DND-41 (cell line): Measurements from ENCODE around the gene SMARCA2.

Experiments used
- ATAC-seq: fragments of 200-7000 bp; cut with Tn5 transposase; 3 replicates; pipeline ENCODE4 v1.9.1; 2021; ENCODE audit warnings: low read depth; ENCODE audit not compliant: insufficient read depth
- DNase-seq: peaks from one replicate; pipeline ENCODE4 v3.0.0-alpha.2; 2020
- H2AFZ ChIP-seq: 2 replicates; pipeline ENCODE4 v1.6.0; 2012; ENCODE audit warnings: low read depth, low read length
- H3K27ac ChIP-seq: 2 replicates; pipeline ENCODE4 v1.5.1; 2012; ENCODE audit warnings: low read length, inconsistent platforms
- H3K27me3 ChIP-seq: fragments of 200-600 bp; sonication (generic); 2 replicates; pipeline ENCODE4 v1.6.0; 2012; ENCODE audit warnings: low read length, mild to moderate bottlenecking, inconsistent platforms; ENCODE audit not compliant: insufficient read depth, poor library complexity
- H3K36me3 ChIP-seq: 2 replicates; pipeline ENCODE4 v1.5.1; 2012; ENCODE audit warnings: low read length, inconsistent platforms; ENCODE audit not compliant: insufficient read depth
- H3K4me1 ChIP-seq: 2 replicates; pipeline ENCODE4 v1.5.1; 2012; ENCODE audit warnings: mild to moderate bottlenecking, low read length; ENCODE audit not compliant: insufficient read depth
- H3K4me2 ChIP-seq: 2 replicates; pipeline ENCODE4 v1.6.0; 2012; ENCODE audit warnings: mild to moderate bottlenecking, moderate library complexity, low read length, inconsistent platforms; ENCODE audit not compliant: insufficient read depth
- H3K4me3 ChIP-seq, 2 experiments: fragments of 200-600 bp in 1 of 2; shearing (Covaris generic) in 1 of 2; 2 replicates each; pipeline ENCODE4 v1.5.1; 2012 to 2016; ENCODE audit warnings: inconsistent platforms in 2 of 2, low read length in 2 of 2, mild to moderate bottlenecking in 2 of 2, low read depth in 1 of 2, moderate library complexity in 1 of 2
- H3K79me2 ChIP-seq: 2 replicates; pipeline ENCODE4 v1.6.0; 2012; ENCODE audit warnings: low read length, inconsistent platforms; ENCODE audit not compliant: insufficient read depth
- H3K9ac ChIP-seq: 2 replicates; pipeline ENCODE4 v1.6.0; 2012; ENCODE audit warnings: low read depth, mild to moderate bottlenecking, inconsistent platforms, low read length, moderate library complexity
- H3K9me3 ChIP-seq: 2 replicates; pipeline ENCODE4 v1.5.1; 2012; ENCODE audit warnings: low read length, moderate library complexity, mild to moderate bottlenecking, inconsistent platforms; ENCODE audit not compliant: insufficient read depth, severe bottlenecking
- H4K20me1 ChIP-seq: 2 replicates; pipeline ENCODE4 v1.6.0; 2012; ENCODE audit warnings: low read length; ENCODE audit not compliant: insufficient read depth
- CTCF ChIP-seq: IDR thresholded peaks from 2 replicates; pipeline ENCODE4 v1.5.1; 2012; ENCODE audit warnings: borderline replicate concordance, low read length, moderate library complexity, mild to moderate bottlenecking; ENCODE audit not compliant: poor library complexity, severe bottlenecking; ENCODE audit errors: extremely low read depth
- EZH2 ChIP-seq: IDR thresholded peaks from 3 replicates; pipeline ENCODE4 v1.6.1; 2012; ENCODE audit warnings: borderline replicate concordance, low read depth, mild to moderate bottlenecking, moderate library complexity, low read length, inconsistent platforms; ENCODE audit not compliant: severe bottlenecking

The SMARCA2 gene

GRCh38 chr9:1986341-1986740, 28.8 kb upstream of the SMARCA2 start:
- H3K36me3 ChIP-seq = no peaks in the 10 kb centered on the region
- H4K20me1 ChIP-seq = no peaks in the 10 kb centered on the region
- no peak for TF ChIP-seq EZH2
- no peak for TF ChIP-seq CTCF
- no peak overlapping the region for H3K4me3 ChIP-seq
- no peak overlapping the region for H3K27ac ChIP-seq
- no peaks in the 10 kb centered on the region for H3K4me1 ChIP-seq
- no peak overlapping the region for H3K9ac ChIP-seq
- peaks cover 8% of the 10 kb centered on the region for H3K27me3 ChIP-seq
- no peaks in the 10 kb centered on the region for H3K9me3 ChIP-seq
- ATAC-seq (no peak), DNase-seq (no peak)
- H2AFZ ChIP-seq = no peak overlapping the region
- H3K4me2 ChIP-seq = no peak overlapping the region
- no peaks in the 10 kb centered on the region for H3K79me2 ChIP-seq

DNA sequence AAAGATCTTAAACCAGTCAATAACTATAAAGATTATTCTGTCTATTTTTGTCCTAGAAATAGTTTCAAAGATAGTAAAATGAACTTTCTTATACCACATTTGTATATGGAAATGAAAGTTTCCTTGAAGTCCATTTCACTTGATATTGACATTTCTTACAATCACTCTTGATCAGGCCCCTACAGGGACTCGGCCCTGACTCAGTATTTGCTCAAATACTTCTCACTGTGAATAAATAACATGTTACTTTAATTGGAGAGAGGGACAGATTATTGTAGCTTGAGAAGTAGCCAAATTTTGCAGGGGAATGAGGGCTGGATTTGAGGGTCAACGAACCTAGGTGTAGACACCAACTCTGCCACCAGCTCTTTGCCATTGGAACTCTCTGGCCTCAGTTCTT, 25.6 kb upstream of the SMARCA2 start:
- Histone ChIP-seq H3K4me1 (no peaks in the 10 kb centered on the region), H3K4me2 (no peak overlapping the region), H3K9me3 (no peaks in the 10 kb centered on the region), H3K4me3 (no peak overlapping the region), H3K27ac (no peak overlapping the region), H3K27me3 (peaks cover 10% of the 10 kb centered on the region), H3K79me2 (no peaks in the 10 kb centered on the region), H3K36me3 (no peaks in the 10 kb centered on the region), H3K9ac (no peak overlapping the region), H2AFZ (no peak overlapping the region), H4K20me1 (no peaks in the 10 kb centered on the region)
- no peak for TF ChIP-seq EZH2
- TF ChIP-seq CTCF = no peak
- no peak for ATAC-seq
- no peak for DNase-seq

DNA sequence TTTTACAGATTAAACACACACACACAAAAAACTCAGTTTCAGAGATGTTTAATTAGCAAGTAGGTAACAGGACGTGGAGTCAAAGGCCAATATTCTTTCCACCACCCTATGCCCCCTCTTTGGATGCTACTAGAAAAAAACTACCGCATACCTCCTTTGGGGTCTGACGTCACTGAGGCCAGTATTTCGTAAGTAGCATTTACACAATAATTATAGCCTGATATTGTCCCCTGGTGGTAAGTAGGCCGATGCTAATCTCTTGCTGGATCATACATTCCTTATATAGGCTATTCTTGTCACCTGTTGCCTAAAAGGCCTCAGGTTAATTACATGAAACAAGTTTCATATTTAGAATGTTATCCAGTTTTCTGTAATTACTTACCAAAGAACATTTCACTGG, 21.0 kb upstream of the SMARCA2 start:
- Histone ChIP-seq H3K27me3 (peaks cover 5% of the 10 kb centered on the region), H3K4me1 (no peaks in the 10 kb centered on the region), H3K9me3 (no peaks in the 10 kb centered on the region), H3K9ac (no peak overlapping the region), H3K36me3 (no peaks in the 10 kb centered on the region), H3K27ac (no peak overlapping the region), H3K79me2 (no peaks in the 10 kb centered on the region), H3K4me3 (no peak overlapping the region), H2AFZ (no peak overlapping the region), H3K4me2 (no peak overlapping the region), H4K20me1 (no peaks in the 10 kb centered on the region)
- no peak for TF ChIP-seq CTCF
- TF ChIP-seq EZH2 = no peak
- DNase-seq (no peak), ATAC-seq (no peak)

GRCh38 chr9:1995084-1995483, 20.1 kb upstream of the SMARCA2 start:
- H2AFZ ChIP-seq = no peak overlapping the region
- H3K4me1 ChIP-seq = no peaks in the 10 kb centered on the region
- no peak overlapping the region for H3K27ac ChIP-seq
- H3K36me3 ChIP-seq = no peaks in the 10 kb centered on the region
- ATAC-seq = no peak
- TF ChIP-seq EZH2 (no peak), CTCF (no peak)
- peaks cover 5% of the 10 kb centered on the region for H3K27me3 ChIP-seq
- no peak overlapping the region for H3K9ac ChIP-seq
- H3K4me2 ChIP-seq = no peak overlapping the region
- no peaks in the 10 kb centered on the region for H4K20me1 ChIP-seq
- no peaks in the 10 kb centered on the region for H3K79me2 ChIP-seq
- H3K4me3 ChIP-seq = no peak overlapping the region
- H3K9me3 ChIP-seq = no peaks in the 10 kb centered on the region
- DNase-seq = no peak
